GM18502 (cell line): ENCODE results near the gene CCDC69.
"Not testable (repeated sequence)": the region's sequence is repeated elsewhere in the genome, so short reads cannot be mapped to it uniquely, and the experiment has no call there.

ENCODE experiments used
- ATAC-seq: cut with Tn5 transposase; IDR thresholded peaks from one replicate; pipeline ENCODE4 v1.9.1; 2021; ENCODE audit warnings: mild to moderate bottlenecking; ENCODE audit not compliant: unreplicated experiment, poor library complexity

CCDC69 gene, protein sequence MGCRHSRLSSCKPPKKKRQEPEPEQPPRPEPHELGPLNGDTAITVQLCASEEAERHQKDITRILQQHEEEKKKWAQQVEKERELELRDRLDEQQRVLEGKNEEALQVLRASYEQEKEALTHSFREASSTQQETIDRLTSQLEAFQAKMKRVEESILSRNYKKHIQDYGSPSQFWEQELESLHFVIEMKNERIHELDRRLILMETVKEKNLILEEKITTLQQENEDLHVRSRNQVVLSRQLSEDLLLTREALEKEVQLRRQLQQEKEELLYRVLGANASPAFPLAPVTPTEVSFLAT

GRCh38 chr5:151223447-151224264, at the start of gene CCDC69:
CCDC69 (minus strand) TSS chr5:151224092; CDS start chr5:151223970, 122 bp downstream.
- ATAC-seq: peak; percentile 75

GRCh38 chr5:151271336-151271735, 47.4 kb upstream of the CCDC69 start:
- no peak for ATAC-seq

- ATAC-seq: peak; percentile 96
These were observed 46.7 kb upstream of the CCDC69 start for GRCh38 chr5:151270599-151270998.

DNA sequence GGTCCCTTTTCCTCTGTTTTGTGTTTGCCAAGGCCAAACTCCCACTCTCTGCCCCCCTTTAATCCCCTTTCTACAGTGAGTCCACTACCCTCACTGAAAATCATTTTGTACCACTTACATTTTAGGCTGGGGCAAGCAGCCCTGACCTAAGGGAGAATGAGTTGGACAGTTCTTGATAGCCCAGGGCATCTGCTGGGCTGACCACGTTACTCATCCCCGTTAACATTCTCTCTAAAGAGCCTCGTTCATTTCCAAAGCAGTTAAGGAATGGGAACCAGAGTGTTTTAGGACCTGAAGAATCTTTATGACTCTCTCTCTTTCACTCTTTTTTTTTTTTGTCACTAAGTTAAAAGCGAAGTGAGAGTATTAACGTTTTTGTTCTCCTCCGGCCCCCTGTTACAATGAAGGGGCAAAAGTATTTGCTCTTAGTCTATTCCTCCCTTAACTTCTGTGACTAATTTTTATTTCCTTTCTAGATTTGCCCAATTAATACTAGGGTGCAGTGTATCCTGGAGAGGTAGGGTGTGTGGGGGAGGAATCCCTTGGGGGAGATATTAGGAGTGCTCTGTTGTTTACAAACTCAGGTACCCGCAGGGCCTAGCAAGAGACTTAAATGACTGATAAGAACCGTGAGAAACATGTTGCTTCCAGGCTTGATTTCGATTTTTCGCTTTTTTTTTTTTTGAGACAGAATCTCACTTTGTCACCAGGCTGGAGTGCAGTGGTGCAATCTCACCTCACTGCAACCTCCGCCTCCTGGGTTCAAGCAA, 43.8 kb upstream of the CCDC69 start:
- no peak for ATAC-seq

- ATAC-seq: peak; percentile 76
These were observed 40.2 kb upstream of the CCDC69 start for GRCh38 chr5:151264113-151264512.

- no peak for ATAC-seq
These were observed 38.6 kb upstream of the CCDC69 start for GRCh38 chr5:151262532-151262931.

DNA sequence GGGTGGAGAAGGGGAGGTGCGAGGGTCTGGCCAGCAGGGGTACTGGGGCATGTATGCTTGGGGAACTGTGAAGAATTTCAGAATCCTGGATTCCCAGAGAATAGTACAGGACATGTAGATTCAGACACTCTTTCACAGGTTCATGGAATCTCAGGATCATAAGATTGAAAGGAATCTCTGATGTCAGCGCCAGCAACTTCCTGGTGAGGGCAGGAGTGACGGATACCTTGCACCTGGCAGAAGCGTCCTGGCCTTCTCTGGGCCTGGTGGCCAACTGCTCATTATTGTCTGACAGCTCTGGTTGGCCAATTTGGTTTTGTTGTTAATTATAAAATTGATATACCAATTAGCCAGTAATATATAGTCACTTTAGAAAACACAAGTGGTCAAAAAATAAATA, 36.0 kb upstream of the CCDC69 start:
- ATAC-seq: no peak

DNA sequence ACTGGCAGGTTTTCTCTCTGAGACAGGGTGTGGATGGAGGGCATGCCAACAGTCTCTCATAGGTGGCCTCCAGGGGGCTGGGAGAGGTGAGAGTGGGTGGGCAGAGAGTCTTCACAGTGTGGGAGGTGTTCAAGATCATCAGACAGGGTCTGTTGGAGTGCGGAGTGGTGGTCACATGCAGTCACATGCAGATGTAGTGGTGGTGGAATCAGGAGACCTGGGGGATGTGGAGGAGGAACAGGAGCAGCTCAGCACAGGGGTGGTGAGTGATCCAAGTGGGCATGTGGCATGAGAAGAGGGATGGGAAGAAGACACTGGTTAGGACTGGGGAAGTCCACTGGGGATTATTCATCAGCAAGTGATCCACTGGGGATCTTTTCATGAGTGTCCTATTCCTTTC, 34.9 kb upstream of the CCDC69 start:
- ATAC-seq: no peak

GRCh38 chr5:151258201-151258611, 34.3 kb upstream of the CCDC69 start:
- no peak for ATAC-seq

- ATAC-seq: peak; percentile 33
These were observed 33.9 kb upstream of the CCDC69 start for GRCh38 chr5:151257731-151258181.

DNA sequence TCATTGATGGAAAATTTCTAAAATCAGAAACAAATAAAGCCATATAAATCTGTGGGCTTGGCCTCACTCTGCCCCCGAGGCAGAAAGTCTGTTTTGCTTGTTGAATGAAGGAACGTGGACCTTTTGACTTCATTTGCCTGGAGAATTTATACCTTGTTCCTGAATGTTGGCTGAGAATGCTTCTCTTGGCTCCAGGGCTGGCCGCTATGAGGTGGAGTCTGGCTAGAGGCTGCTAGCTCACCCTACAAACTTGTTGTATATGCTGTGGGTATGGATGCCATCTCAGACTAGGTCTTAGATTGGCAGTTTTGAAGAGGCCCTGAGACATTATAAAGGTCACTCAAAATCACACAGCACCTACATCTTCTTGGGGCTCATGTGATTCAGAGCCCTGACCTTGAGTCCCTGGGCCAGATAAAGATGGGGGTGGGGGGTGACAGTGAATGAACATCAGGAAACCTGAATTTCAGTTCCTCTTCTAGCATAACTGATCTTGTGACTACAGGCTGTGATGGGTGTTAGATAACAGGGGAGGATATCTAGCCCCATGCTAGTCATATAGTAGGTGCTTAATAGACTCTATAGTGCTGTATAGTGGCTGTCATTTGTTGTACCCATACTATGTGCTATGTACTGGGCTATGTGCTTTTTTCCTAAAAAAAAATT, 31.9 kb upstream of the CCDC69 start:
- peak; percentile 53 for ATAC-seq

- ATAC-seq: not testable (repeated sequence)
These were observed 31.1 kb upstream of the CCDC69 start for GRCh38 chr5:151254990-151255389.

GRCh38 chr5:151254556-151254955, 30.7 kb upstream of the CCDC69 start:
- ATAC-seq: no peak

DNA sequence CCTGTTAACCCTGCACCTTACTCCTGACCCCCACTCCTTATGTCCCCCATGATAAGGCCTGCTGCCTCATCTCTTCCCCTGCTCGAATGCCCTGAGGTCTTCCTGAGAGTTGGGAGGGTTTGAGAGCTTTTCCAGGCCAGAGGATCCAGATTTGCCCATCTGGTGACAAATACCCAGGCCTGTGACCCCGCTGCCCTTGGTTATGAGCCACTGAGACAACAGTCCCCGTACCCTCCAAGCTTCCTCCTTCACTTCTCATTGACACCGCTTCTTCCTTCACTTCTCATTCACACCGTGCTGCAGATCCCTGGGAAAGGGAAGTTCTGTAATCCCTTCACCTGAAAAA, 29.7 kb upstream of the CCDC69 start:
- no peak for ATAC-seq

DNA sequence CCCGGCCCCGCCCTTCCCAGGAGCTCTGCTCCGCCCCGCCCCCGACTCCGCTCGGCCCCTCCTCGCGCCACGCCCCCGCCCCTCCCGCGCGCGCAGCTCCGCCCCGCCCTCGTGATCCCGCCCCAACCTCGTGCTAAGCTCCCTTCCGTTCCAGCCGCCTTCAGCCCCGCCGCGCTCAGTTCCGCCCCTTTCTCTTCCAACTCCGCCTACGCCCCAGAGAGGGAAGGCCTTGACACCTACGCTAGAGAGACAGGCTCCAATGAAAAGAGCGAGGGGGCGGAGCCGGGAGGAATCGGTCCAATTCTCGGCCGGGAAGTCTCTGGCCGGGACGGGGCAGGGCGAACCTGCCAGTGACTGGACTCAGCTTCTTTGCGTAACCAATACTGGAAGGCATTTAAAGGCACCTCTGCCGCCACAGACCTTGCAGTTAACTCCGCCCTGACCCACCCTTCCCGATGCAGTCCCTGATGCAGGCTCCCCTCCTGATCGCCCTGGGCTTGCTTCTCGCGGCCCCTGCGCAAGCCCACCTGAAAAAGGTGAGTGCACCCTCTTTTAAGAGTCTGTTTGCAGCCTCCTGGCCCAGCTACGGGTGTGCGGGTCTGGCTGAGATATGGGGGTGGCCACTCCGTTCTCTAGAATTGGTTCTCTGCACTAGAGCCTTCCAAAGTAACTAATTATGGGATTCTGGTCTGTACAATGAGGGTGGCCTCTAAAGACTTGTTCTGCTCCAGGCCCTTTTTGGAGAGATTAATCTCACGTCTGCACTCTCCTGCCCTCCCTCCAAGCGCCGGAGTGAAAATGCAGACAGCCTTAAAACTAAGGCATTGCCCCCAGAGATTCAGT, 29.1 kb upstream of the CCDC69 start, which contains the start of gene GM2A:
GM2A (plus strand) TSS at position 424 of the 843 bp plus-strand sequence; CDS start at position 456, 32 bp downstream.
- ATAC-seq: peak; percentile 78

GRCh38 chr5:151251621-151252020, 27.7 kb upstream of the CCDC69 start:
- ATAC-seq: no peak

DNA sequence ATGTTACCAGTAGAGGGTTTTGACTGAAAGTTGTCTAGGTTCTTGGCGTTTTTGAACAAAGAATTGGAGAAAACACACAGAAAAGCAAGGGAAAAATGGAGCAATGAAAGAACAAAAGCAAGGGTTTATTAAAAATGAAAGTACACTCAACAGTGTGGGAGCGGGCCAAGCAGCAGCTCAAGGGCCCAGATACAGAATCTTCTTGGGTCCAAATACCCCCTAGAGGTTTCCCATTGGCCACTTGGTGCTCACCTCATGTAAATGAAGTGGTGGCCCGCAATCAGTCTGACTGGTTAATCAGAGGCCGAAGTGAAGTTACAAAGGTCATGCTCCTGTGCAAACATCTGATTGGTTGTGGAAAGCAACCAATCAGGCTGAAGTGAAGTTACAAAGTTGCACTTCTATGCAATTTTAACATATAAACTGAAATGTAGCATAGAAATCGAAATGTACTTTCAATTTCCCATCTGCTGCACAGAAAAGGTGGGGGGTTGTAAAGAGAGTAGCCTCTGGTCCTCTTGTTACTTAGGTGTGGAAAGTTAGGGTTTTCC, 27.2 kb upstream of the CCDC69 start:
- no peak for ATAC-seq

DNA sequence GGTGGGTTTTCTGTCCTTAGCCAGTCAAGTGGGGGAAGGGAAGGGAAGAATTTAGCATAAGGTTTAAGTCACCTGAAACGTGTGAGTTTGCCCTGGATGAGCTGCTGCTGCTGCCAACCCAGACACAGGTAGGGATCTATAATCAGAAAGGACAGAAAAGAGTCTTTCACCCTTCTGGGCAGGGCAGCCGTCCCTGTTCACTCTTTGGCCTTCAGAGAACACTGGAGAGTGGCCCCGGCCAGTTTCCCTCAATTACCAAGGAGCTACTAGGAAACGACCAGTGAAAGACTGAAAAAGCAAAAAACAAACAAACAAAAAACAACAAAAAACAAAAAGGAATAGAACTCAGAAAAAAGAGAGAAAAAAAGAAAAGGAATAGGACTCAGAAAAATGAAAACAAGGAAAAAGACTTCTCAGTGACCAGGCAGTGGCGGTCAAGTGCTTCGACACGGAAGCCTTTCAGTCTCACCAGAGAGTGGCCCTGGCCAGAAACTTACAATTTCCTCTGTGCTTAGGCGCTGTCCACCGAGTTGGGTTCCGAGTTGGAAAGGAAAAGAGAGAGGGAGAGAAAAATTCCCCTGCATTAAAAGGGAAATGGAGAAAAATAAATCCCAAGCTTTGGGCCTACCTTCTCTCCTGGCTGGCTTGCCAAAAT, 26.6 kb upstream of the CCDC69 start:
- no peak for ATAC-seq

DNA sequence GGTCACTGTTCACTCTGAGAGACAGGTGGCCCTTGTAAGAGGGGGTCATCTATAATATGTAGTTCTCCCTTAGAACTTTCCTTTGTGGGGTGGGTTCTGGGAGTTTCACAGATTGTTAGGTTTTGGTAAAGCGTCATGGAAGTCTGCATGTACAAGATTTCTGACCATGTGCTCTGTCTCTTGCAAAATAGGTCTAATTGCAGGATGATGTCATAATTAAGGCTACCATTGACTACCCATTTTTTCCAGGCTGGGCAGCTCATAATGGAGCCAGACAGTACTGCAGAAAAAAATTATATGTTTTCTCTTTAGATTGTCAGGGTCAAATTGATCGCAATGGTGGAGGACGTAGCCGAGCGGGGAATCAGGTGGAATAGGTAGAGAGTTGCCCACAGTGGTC, 25.4 kb upstream of the CCDC69 start:
- ATAC-seq: no peak
